RWPE2 (cell line): Measurements from ENCODE around the gene MED16.

Experiments used
- ATAC-seq: fragments of 200-7000 bp; cut with Tn5 transposase; 3 replicates; pipeline ENCODE4 v1.9.1; 2021; ENCODE audit warnings: low read depth
- DNase-seq: peaks from one replicate; pipeline ENCODE4 v3.0.0-alpha.2; 2020; ENCODE audit warnings: low spot score
- H3K27ac ChIP-seq: fragments of 450-650 bp; 2 replicates; pipeline ENCODE4 v1.5.1; 2017; ENCODE audit warnings: mild to moderate bottlenecking; ENCODE audit not compliant: poor library complexity, severe bottlenecking
- H3K27me3 ChIP-seq: fragments of 250-450 bp; sonication (Bioruptor Pico); 2 replicates; pipeline ENCODE4 v1.5.1; 2021; ENCODE audit warnings: mild to moderate bottlenecking, moderate library complexity; ENCODE audit not compliant: insufficient read depth, poor library complexity, severe bottlenecking
- H3K36me3 ChIP-seq: fragments of 250-450 bp; sonication (Bioruptor Pico); 2 replicates; pipeline ENCODE4 v1.5.1; 2020; ENCODE audit warnings: low read depth, mild to moderate bottlenecking, moderate library complexity
- H3K4me1 ChIP-seq: fragments of 250-450 bp; sonication (Bioruptor Pico); 2 replicates; pipeline ENCODE4 v1.5.1; 2021; ENCODE audit warnings: mild to moderate bottlenecking, moderate library complexity; ENCODE audit not compliant: insufficient read depth, poor library complexity, severe bottlenecking
- H3K4me3 ChIP-seq: fragments of 250-450 bp; sonication (Bioruptor Pico); 2 replicates; pipeline ENCODE4 v1.5.1; 2021; ENCODE audit warnings: mild to moderate bottlenecking, moderate library complexity; ENCODE audit not compliant: severe bottlenecking
- H3K9me3 ChIP-seq: fragments of 250-450 bp; sonication (Bioruptor Pico); 2 replicates; pipeline ENCODE4 v1.5.1; 2021; ENCODE audit warnings: mild to moderate bottlenecking, moderate library complexity; ENCODE audit not compliant: severe bottlenecking
- TF ChIP-seq, protein P1 (sequence below): fragments of 450-650 bp; IDR thresholded peaks from one replicate; pipeline ENCODE4 v1.5.1; 2017; ENCODE audit warnings: mild to moderate bottlenecking, moderate library complexity; ENCODE audit not compliant: poor library complexity, severe bottlenecking

The MED16 gene

DNA sequence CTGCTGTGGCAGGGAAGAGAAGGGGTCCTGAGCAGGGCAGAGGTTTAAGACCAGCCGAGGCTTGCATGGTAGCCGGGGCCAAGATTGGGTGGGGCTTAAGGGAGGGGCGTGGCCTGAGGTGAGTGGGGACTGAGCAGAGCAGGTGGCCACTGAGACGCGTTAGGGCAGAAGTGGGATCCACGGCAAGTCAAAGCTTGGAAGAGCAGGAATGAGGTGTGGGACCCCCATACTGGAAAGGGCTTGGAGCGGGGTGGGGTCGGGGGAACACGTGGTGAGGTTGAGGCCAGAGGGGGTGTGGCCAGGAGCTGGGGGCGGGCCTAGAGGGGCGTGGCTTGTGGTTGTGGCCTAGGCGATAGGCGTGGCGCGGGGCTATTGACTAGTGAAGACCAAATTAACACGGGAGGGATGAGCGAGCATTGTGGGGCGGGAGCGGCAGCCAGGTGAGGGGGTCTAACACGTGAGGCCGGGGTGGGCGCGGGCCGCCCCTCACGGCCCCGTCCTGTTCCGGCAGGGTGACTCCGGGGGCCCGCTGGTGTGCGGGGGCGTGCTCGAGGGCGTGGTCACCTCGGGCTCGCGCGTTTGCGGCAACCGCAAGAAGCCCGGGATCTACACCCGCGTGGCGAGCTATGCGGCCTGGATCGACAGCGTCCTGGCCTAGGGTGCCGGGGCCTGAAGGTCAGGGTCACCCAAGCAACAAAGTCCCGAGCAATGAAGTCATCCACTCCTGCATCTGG lies 30.2 kb downstream of the MED16 start:
- no peak overlapping the region for H3K27ac ChIP-seq
- no peak overlapping the region for H3K4me3 ChIP-seq
- no peaks in the 10 kb centered on the region for H3K9me3 ChIP-seq
- TF ChIP-seq, protein P1, sequence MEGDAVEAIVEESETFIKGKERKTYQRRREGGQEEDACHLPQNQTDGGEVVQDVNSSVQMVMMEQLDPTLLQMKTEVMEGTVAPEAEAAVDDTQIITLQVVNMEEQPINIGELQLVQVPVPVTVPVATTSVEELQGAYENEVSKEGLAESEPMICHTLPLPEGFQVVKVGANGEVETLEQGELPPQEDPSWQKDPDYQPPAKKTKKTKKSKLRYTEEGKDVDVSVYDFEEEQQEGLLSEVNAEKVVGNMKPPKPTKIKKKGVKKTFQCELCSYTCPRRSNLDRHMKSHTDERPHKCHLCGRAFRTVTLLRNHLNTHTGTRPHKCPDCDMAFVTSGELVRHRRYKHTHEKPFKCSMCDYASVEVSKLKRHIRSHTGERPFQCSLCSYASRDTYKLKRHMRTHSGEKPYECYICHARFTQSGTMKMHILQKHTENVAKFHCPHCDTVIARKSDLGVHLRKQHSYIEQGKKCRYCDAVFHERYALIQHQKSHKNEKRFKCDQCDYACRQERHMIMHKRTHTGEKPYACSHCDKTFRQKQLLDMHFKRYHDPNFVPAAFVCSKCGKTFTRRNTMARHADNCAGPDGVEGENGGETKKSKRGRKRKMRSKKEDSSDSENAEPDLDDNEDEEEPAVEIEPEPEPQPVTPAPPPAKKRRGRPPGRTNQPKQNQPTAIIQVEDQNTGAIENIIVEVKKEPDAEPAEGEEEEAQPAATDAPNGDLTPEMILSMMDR = no peak
- peak; percentile 48 for ATAC-seq
- no peaks in the 10 kb centered on the region for H3K36me3 ChIP-seq
- DNase-seq = no peak
- peaks cover 3% of the 10 kb centered on the region for H3K4me1 ChIP-seq
- peaks cover 6% of the 10 kb centered on the region for H3K27me3 ChIP-seq

DNA sequence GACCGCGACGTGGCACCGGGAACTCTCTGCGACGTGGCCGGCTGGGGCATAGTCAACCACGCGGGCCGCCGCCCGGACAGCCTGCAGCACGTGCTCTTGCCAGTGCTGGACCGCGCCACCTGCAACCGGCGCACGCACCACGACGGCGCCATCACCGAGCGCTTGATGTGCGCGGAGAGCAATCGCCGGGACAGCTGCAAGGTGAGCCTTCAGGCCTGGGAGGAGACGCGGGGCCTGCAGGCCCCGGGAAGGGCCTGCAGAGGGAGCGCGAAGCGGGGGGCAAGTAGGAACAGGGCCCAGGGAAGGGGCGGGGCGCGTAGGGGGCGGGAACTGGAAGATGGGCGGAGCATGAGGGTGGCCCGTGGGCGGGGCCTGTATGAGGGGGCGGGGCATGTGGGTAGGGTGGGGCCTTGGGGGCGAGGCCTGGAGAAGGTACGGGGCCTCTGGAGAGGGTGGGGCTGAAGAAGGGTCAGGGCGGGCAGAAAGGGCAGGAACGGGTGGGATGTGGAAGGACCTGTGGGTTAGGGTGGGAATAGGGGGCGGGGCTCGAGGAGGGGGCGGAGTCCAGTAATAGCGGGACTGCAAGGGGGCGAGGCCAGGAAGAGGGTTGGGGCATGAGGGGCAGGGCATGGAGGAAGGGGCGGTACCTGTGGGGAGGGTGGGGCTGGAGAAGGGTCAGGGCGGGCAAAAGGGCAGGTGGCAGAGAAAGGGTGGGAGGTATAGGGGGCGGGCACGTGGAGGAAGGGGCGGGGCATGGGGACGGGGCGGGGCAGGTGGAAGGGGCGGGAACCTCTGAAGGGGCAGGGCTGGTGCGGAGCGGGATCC lies 31.0 kb downstream of the MED16 start:
- ATAC-seq (peak; percentile 28), DNase-seq (peak; percentile 72)
- Histone ChIP-seq H3K4me3 (no peak overlapping the region), H3K36me3 (no peaks in the 10 kb centered on the region), H3K9me3 (no peaks in the 10 kb centered on the region), H3K27ac (no peak overlapping the region), H3K4me1 (peaks cover 3% of the 10 kb centered on the region), H3K27me3 (peaks cover 6% of the 10 kb centered on the region)
- TF ChIP-seq, protein P1 = peak; percentile 28

DNA sequence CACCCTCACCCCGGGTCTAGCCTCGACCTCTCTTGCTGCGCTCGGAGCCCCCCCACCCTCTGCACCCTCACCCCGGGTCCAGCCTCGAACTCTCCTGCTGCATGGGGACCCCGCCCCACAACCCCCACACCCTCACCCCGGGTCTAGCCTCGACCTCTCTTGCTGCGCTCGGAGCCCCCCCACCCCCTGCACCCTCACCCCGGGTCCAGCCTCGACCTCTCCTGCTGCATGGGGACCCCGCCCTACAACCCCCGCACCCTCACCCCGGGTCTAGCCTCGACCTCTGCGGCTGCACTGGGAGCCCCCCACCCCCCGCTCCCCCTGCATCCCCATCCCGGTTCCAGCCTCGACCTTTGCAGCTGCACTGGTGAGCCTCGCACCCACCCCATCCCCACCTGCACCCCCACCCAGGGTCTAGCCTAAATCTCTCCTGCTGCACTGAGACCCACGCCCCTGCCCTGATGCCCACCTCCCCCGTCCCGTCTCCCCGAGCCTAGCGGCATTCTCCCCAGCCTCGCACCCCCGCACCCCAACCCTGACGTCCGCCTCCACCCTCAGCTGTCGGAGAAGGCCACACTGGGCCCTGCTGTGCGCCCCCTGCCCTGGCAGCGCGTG lies 31.7 kb downstream of the MED16 start:
- ATAC-seq = no peak
- Histone ChIP-seq H3K36me3 (no peaks in the 10 kb centered on the region), H3K4me1 (peaks cover 3% of the 10 kb centered on the region), H3K4me3 (no peak overlapping the region), H3K27ac (no peak overlapping the region), H3K9me3 (no peaks in the 10 kb centered on the region), H3K27me3 (peaks cover 6% of the 10 kb centered on the region)
- TF ChIP-seq, protein P1 = no peak
- DNase-seq = no peak

DNA sequence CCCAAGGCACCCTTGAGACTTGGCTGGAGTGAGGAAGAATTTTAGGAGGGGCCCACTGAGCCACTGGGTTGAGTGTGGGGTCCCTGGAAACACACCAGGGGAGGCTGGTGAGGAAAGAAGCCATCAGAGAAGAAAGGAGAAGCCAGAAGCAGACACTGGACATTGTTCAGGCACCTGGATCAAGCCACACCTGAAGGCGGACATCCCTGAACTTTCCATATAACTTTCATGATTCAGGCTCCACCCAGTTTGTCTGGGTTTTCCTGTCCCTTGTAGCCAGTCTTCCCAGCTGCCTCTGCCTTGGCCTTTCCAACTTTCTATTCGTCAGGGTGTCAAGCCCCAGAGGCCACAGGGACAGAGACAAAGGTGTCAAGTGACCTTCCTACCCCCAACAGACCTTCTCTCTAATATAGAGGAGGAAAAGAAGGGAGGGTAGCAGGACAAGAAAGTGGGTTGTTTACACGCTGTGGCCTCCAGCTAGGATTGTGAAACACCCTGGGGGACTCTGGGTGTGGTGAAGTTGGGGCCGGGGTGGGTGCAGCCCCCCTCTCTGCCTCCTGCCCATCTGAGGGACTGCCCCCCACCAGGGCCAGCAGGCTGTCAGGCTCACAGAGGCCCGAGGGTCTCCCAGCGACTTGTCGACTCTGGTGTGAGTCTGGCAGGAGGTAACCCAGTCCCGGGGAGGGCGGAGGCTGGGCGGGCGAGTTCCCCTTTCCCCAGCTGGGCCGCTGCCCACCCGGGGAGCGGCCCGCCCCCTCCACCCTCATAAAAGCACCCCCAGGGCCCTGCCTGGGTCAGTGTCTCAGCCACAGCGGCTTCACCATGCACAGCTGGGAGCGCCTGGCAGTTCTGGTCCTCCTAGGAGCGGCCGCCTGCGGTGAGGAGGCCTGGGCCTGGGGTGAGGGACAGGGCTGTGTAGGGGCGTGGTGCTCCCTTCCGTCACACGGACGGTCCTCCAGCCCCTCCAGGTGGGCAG lies 33.8 kb downstream of the MED16 start, which contains the start of gene CFD:
Gene CFD (plus strand): TSS at position 797 of the 976 bp plus-strand sequence. CDS start 26 bp downstream, at position 823.
- DNase-seq = no peak
- peak within 1 kb of the TSS; percentile 29 for H3K4me3 ChIP-seq
- peaks cover 3% of the 10 kb centered on the region for H3K4me1 ChIP-seq
- H3K27me3 ChIP-seq = peaks cover 6% of the 10 kb centered on the region
- no peak within 1 kb of the TSS for H3K27ac ChIP-seq
- no peaks in the 10 kb centered on the region for H3K9me3 ChIP-seq
- TF ChIP-seq, protein P1 = no peak
- no peak for ATAC-seq
- H3K36me3 ChIP-seq = no peaks in the 10 kb centered on the region
